HEK293T (cell line): ENCODE measurements around the gene MORN5.

Experiments
- FOXA1 ChIP-seq: fragments of 450-650 bp; IDR thresholded peaks from 2 replicates; pipeline ENCODE4 v1.6.1; 2016; ENCODE audit warnings: mild to moderate bottlenecking
- FOXK2 ChIP-seq: fragments of 450-650 bp; IDR thresholded peaks from 2 replicates; pipeline ENCODE4 v1.6.1; 2016; ENCODE audit warnings: mild to moderate bottlenecking
- FOXM1 ChIP-seq: fragments of 450-650 bp; IDR thresholded peaks from 2 replicates; pipeline ENCODE4 v1.6.1; 2017; ENCODE audit warnings: mild to moderate bottlenecking, borderline replicate concordance
- NFRKB ChIP-seq: fragments of 450-650 bp; IDR thresholded peaks from 2 replicates; pipeline ENCODE4 v1.6.1; 2016; ENCODE audit warnings: mild to moderate bottlenecking, moderate library complexity
- TARDBP ChIP-seq: fragments of 450-650 bp; IDR thresholded peaks from 2 replicates; pipeline ENCODE4 v1.6.1; 2016

- TF ChIP-seq TARDBP (no peak), FOXA1 (no peak), NFRKB (no peak), FOXK2 (no peak), FOXM1 (no peak)
Observed at GRCh38 chr9:122176916-122177315, 17.2 kb downstream of the MORN5 start.
